HG03521 (cell line): Measurements from ENCODE around the gene FBXO48.

Source experiments
- ATAC-seq: cut with Tn5 transposase; IDR thresholded peaks from one replicate; pipeline ENCODE4 v1.9.1; 2021; ENCODE audit warnings: mild to moderate bottlenecking, moderate library complexity; ENCODE audit not compliant: unreplicated experiment

FBXO48 gene

GRCh38 chr2:68414876-68415275 lies 52.2 kb downstream of the FBXO48 start:
- no peak for ATAC-seq

GRCh38 chr2:68414452-68414851 lies 52.6 kb downstream of the FBXO48 start:
- no peak for ATAC-seq

GRCh38 chr2:68413466-68413865 lies 53.6 kb downstream of the FBXO48 start:
- ATAC-seq, result no peak

GRCh38 chr2:68412127-68412819 lies 54.8 kb downstream of the FBXO48 start:
- ATAC-seq, result peak; percentile 34

- ATAC-seq, result peak; percentile 81
Measured at GRCh38 chr2:68411397-68412126, 55.5 kb downstream of the FBXO48 start.
